H4 (cell line): Measurements from ENCODE around the gene CCDC116. TPM values are rescaled to one million over a fixed set of nuclear protein-coding genes. Genes with fewer than 3 reads are reported as not detected.
"Not testable (repeated sequence)": the region's sequence is repeated elsewhere in the genome, so short reads cannot be mapped to it uniquely, and the experiment has no call there.

Experiments
- DNase-seq: peaks from one replicate; pipeline ENCODE4 v3.0.0-alpha.2; 2015; ENCODE audit warnings: low spot score
- total RNA-seq: library from RNA; depleted of rRNA; stranded (reverse); fragments of >200 nt; shearing (Covaris generic); gene quantifications from 2 replicates; pipeline ENCODE4 v1.2.3, GENCODE V29; 2014

The CCDC116 gene
- total RNA-seq, 1 experiment from 2014 or later = 0.10 TPM

GRCh38 chr22:21650823-21651520, 18.4 kb downstream of the CCDC116 start:
- DNase-seq = no peak

GRCh38 chr22:21651521-21652009, 19.0 kb downstream of the CCDC116 start:
- no peak for DNase-seq

- DNase-seq = peak; percentile 57
These were observed 19.5 kb downstream of the CCDC116 start for GRCh38 chr22:21652010-21652546.

- no peak for DNase-seq
These were observed 20.3 kb downstream of the CCDC116 start for GRCh38 chr22:21652547-21653545.

GRCh38 chr22:21657020-21657359, 24.4 kb downstream of the CCDC116 start:
- no peak for DNase-seq

GRCh38 chr22:21657360-21658032, 24.9 kb downstream of the CCDC116 start:
- no peak for DNase-seq

- no peak for DNase-seq
These were observed 27.4 kb downstream of the CCDC116 start for GRCh38 chr22:21659864-21660525.

- no peak for DNase-seq
These were observed 28.3 kb downstream of the CCDC116 start for GRCh38 chr22:21660904-21661303.

- no peak for DNase-seq
These were observed 29.4 kb downstream of the CCDC116 start for GRCh38 chr22:21661991-21662390.

GRCh38 chr22:21663738-21664137, 31.2 kb downstream of the CCDC116 start:
- DNase-seq = no peak

GRCh38 chr22:21665047-21665851, 32.7 kb downstream of the CCDC116 start:
- no peak for DNase-seq

- DNase-seq = no peak
These were observed 34.2 kb downstream of the CCDC116 start for GRCh38 chr22:21666786-21667185.

- no peak for DNase-seq
These were observed 36.5 kb downstream of the CCDC116 start for GRCh38 chr22:21669026-21669425.

GRCh38 chr22:21672107-21672629, 39.6 kb downstream of the CCDC116 start:
- no peak for DNase-seq

- no peak for DNase-seq
These were observed 41.2 kb downstream of the CCDC116 start for GRCh38 chr22:21673534-21674321.

GRCh38 chr22:21674638-21675245, 42.2 kb downstream of the CCDC116 start:
- no peak for DNase-seq

- no peak for DNase-seq
These were observed 45.3 kb downstream of the CCDC116 start for GRCh38 chr22:21677606-21678443.

- DNase-seq = not testable (repeated sequence)
These were observed 46.3 kb downstream of the CCDC116 start for GRCh38 chr22:21678842-21679241.
